PC-9 (cell line): ENCODE measurements around the gene TAPBP. TPM values are rescaled to one million over a fixed set of nuclear protein-coding genes. Genes with fewer than 3 reads are reported as not detected.
A peak's percentile ranks its signal among the peaks of the same experiment; 100 is the strongest.

Experiments
- BruUV-seq: library from RNA; stranded (reverse); fragments of 400-500 nt; replicated peaks from 2 replicates; lab custom pipeline; 2021; lab: Mats Ljungman, UMichigan
- CTCF ChIA-PET: fragments of 300-600 bp; sonication (Branson Sonifier 250); formaldehyde crosslinking; loops from one replicate; lab custom pipeline; 2022; ENCODE audit warnings: antibody characterized with exemption; lab: Charles Lee
- POLR2A ChIA-PET: fragments of 300-600 bp; sonication (Branson Sonifier 250); formaldehyde crosslinking; loops from one replicate; lab custom pipeline; 2022; ENCODE audit warnings: antibody characterized with exemption; ENCODE audit not compliant: unreplicated experiment; lab: Charles Lee
- DNase-seq, 2 experiments: peaks; one replicate each; pipeline versions ENCODE4 v3.0.0 to v3.0.0-alpha.2; 2015 to 2022; ENCODE audit warnings: mixed read lengths in 1 of 2
- H2AFZ ChIP-seq: fragments of 200-600 bp; sonication (generic); 2 replicates; pipeline ENCODE4 v1.8.1; 2017; ENCODE audit warnings: antibody characterized with exemption
- H3F3A ChIP-seq: fragments of 200-600 bp; sonication (generic); 2 replicates; pipeline ENCODE4 v1.8.1; 2017; ENCODE audit warnings: antibody characterized with exemption, mild to moderate bottlenecking, low read depth; ENCODE audit not compliant: insufficient read depth
- H3K27ac ChIP-seq: fragments of 200-600 bp; sonication (generic); 2 replicates; pipeline ENCODE4 v1.6.1; 2016; ENCODE audit warnings: mixed run types
- H3K27me3 ChIP-seq: fragments of 200-600 bp; sonication (generic); 2 replicates; pipeline ENCODE4 v1.6.1; 2016; ENCODE audit warnings: low read depth, mixed run types; ENCODE audit not compliant: insufficient read depth
- H3K36me3 ChIP-seq: fragments of 200-600 bp; sonication (generic); 2 replicates; pipeline ENCODE4 v1.6.1; 2016; ENCODE audit warnings: low read depth, mixed run types
- H3K4me1 ChIP-seq: fragments of 200-600 bp; sonication (generic); replicated peaks from 2 replicates; pipeline ENCODE4 v1.6.1; 2016; ENCODE audit warnings: mixed run types; ENCODE audit not compliant: insufficient read depth
- H3K4me2 ChIP-seq: fragments of 200-600 bp; sonication (generic); 2 replicates; pipeline ENCODE4 v1.6.1; 2017; ENCODE audit warnings: mixed run types
- H3K4me3 ChIP-seq: fragments of 200-600 bp; sonication (generic); 2 replicates; pipeline ENCODE4 v1.6.1; 2016; ENCODE audit warnings: mixed run types
- H3K79me2 ChIP-seq: fragments of 200-600 bp; sonication (generic); 2 replicates; pipeline ENCODE4 v1.6.1; 2017; ENCODE audit warnings: low read depth, mixed run types
- H3K9me2 ChIP-seq: fragments of 200-600 bp; sonication (generic); 2 replicates; pipeline ENCODE4 v1.8.1; 2017; ENCODE audit warnings: mild to moderate bottlenecking; ENCODE audit not compliant: insufficient read depth
- H3K9me3 ChIP-seq: fragments of 200-600 bp; sonication (generic); 2 replicates; pipeline ENCODE4 v1.8.1; 2016; ENCODE audit warnings: low read depth; ENCODE audit not compliant: insufficient read depth
- H4K20me1 ChIP-seq: fragments of 200-600 bp; sonication (generic); 2 replicates; pipeline ENCODE4 v1.8.1; 2017; ENCODE audit not compliant: insufficient read depth
- CTCF ChIP-seq: fragments of 200-600 bp; sonication (generic); conservative IDR thresholded peaks from 2 replicates; pipeline ENCODE4 v1.6.1; 2017; ENCODE audit warnings: mixed run types, antibody characterized with exemption, mild to moderate bottlenecking, moderate library complexity
- EZH2 ChIP-seq: fragments of 200-600 bp; sonication (generic); IDR thresholded peaks from 2 replicates; pipeline ENCODE4 v1.8.0; 2017; ENCODE audit warnings: antibody characterized with exemption, low read depth
- intact Hi-C: fragments of 100-400 bp; cut with micrococcal nuclease; formaldehyde crosslinking; loops from one replicate; pipeline ENCODE4 v1.10.0; 2022; ENCODE audit not compliant: unreplicated experiment
- total RNA-seq: library from RNA; stranded (reverse); gene quantifications from 2 replicates; pipeline ENCODE4 v1.2.3, GENCODE V29; 2021

TAPBP gene
- total RNA-seq, 1 experiment from 2014 or later, result 156 TPM

DNA sequence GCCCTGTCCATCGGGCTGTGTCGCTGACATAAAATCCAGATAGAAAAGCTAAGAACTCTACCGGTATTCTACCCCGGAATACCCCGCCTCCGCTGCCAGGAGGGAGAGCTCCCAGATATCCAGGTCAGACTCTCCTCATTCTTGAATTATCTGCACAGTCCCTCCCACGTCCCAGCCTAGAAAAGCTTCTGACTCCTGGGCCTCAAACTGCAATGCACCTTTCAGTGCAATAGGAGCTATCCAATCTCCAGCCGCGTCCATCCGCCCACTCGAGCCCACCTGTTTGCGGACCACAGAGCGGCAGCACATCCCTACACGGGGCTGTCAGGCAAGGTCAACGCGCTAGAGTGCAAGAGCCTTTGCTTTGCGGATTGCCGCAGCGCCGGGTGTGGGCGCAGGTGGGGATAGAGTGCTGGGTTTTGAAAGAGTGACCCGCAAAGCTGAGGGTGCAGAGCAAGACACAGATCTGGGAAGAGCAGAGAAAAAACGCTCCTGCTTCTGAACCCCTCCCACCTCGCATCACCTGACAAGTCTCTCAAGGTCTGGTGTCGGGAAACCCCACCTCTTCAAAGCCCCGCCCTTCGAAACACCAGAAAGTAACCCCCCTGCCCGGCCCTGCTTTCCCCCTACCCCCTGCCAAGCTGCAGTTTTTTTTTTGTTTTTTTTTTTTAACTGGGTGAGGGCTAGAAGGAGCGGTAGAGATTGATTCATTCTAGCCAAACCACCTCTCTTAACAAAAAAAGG, 1.3 kb downstream of the TAPBP start:
- ChIA-PET POLR2A (interaction anchor here (1.2 kb wide), 1 partner anchor 13 kb away, joined by 6 read pairs; no protein-coding TSS in a partner anchor), CTCF (interaction anchor here (0.6 to 1.5 kb wide), 5 partner anchors 13 to 1058 kb away, joined by 3 to 7 read pairs (median 4); no protein-coding TSS in a partner anchor)
- intact Hi-C loops, result loop anchor here (2.0 to 10.0 kb wide), 3 partner anchors 14 to 345 kb away; partner anchors contain the start of genes BRD2 and RGL2
- H3K27ac ChIP-seq, result peak overlapping the region; percentile 72
- peaks cover 19% of the 10 kb centered on the region for H3K4me1 ChIP-seq
- TSS peak; percentile 4 for BruUV-seq
- no peaks in the 10 kb centered on the region for H3K9me2 ChIP-seq
- DNase-seq, result peak; percentile 76
- H3K36me3 ChIP-seq, result no peaks in the 10 kb centered on the region
- TF ChIP-seq EZH2 (no peak), CTCF (no peak)
- H3K4me2 ChIP-seq, result peak overlapping the region; percentile 89
- peaks cover 27% of the 10 kb centered on the region for H3F3A ChIP-seq
- peaks cover 42% of the 10 kb centered on the region for H3K79me2 ChIP-seq
- H3K27me3 ChIP-seq, result no peaks in the 10 kb centered on the region
- H3K4me3 ChIP-seq, result peak overlapping the region; percentile 81
- peaks cover 6% of the 10 kb centered on the region; the same call in 1 of the 2 replicates for H4K20me1 ChIP-seq
- H3K9me3 ChIP-seq, result no peaks in the 10 kb centered on the region
- peak overlapping the region; percentile 81; the same call in 1 of the 2 replicates for H2AFZ ChIP-seq

GRCh38 chr6:33306356-33306755, 7.5 kb downstream of the TAPBP start:
- Histone ChIP-seq H3F3A (peaks cover 17% of the 10 kb centered on the region), H3K27ac (no peak overlapping the region), H2AFZ (no peak overlapping the region), H3K36me3 (peaks cover 4% of the 10 kb centered on the region), H3K4me1 (peaks cover 5% of the 10 kb centered on the region; the same call in 1 of the 2 replicates), H3K4me3 (no peak overlapping the region), H3K9me3 (no peaks in the 10 kb centered on the region), H3K79me2 (peaks cover 31% of the 10 kb centered on the region), H3K9me2 (no peaks in the 10 kb centered on the region), H4K20me1 (no peaks in the 10 kb centered on the region; the same call in 1 of the 2 replicates), H3K4me2 (no peak overlapping the region), H3K27me3 (no peaks in the 10 kb centered on the region)
- ChIA-PET POLR2A (no interaction called here), CTCF (no interaction called here)
- no TSS peak for BruUV-seq
- no peak for DNase-seq
- TF ChIP-seq CTCF, result no peak
- no peak for TF ChIP-seq EZH2
- intact Hi-C loops, result no loop called here

- Histone ChIP-seq H3K9me3 (no peaks in the 10 kb centered on the region), H4K20me1 (no peaks in the 10 kb centered on the region; the same call in 1 of the 2 replicates), H3K36me3 (peaks cover 4% of the 10 kb centered on the region), H3K4me3 (no peak overlapping the region), H3K4me1 (peaks cover 15% of the 10 kb centered on the region), H3K4me2 (no peak overlapping the region), H2AFZ (no peak overlapping the region), H3K27ac (no peak overlapping the region), H3F3A (peaks cover 29% of the 10 kb centered on the region), H3K9me2 (no peaks in the 10 kb centered on the region), H3K27me3 (no peaks in the 10 kb centered on the region), H3K79me2 (peaks cover 31% of the 10 kb centered on the region)
- ChIA-PET POLR2A (no interaction called here), CTCF (no interaction called here)
- intact Hi-C loops, result no loop called here
- no peak for DNase-seq
- TF ChIP-seq CTCF, result no peak
- TF ChIP-seq EZH2, result no peak
- no TSS peak for BruUV-seq
These were observed 8.8 kb downstream of the TAPBP start for GRCh38 chr6:33305052-33305451.
